Neuron (in vitro differentiated cells): ENCODE measurements around the gene CMSS1.

Experiments used
- H2AFZ ChIP-seq: one replicate; pipeline ENCODE4 v1.6.1; 2013; ENCODE audit warnings: low read depth, mild to moderate bottlenecking, inconsistent platforms, low read length, moderate library complexity
- H3K27me3 ChIP-seq: one replicate; pipeline ENCODE4 v1.6.1; 2013; ENCODE audit warnings: low read length; ENCODE audit not compliant: insufficient read depth
- H3K36me3 ChIP-seq: one replicate; pipeline ENCODE4 v1.6.1; 2013; ENCODE audit warnings: low read length; ENCODE audit not compliant: insufficient read depth
- H3K4me1 ChIP-seq: one replicate; pipeline ENCODE4 v1.6.1; 2013; ENCODE audit warnings: low read length; ENCODE audit not compliant: insufficient read depth
- H3K4me3 ChIP-seq: 2 replicates; pipeline ENCODE4 v1.5.1; 2013; ENCODE audit warnings: mild to moderate bottlenecking, low read length, moderate library complexity
- H3K9me3 ChIP-seq: one replicate; pipeline ENCODE4 v1.6.1; 2013; ENCODE audit warnings: low read length

Gene CMSS1

DNA sequence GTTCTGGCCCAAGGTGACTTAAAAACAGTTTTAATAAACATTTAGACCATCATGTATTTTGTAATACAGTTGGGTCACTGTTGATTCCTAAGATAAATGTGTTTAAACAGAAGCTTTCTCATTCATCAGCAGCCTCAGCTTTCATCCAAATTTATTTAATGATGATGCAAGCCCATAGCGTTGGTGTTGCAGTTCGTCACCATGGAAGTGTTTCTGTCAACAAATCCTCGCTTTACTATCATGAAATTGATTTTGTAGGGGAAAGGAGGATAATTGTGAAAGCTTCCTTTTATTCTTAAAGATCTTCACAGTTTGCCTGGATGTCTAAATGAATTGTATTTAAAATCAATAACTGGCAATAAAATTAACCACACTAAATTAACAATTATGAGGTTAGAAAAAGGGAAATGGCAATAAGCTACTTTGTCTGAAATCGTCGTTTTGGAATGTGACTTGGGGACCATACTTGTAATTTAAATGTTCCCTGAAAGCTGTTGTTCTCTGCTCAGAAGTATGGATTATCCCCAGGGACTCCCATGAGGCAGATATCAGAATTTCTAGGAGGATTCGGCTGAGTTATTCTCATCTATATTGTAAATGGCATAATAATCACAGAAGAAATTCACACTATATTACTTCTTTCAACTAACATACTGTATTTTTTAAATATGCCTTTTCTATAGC lies 29.0 kb downstream of the CMSS1 start:
- Histone ChIP-seq H3K9me3 (no peaks in the 10 kb centered on the region), H3K4me3 (no peak overlapping the region), H3K27me3 (no peaks in the 10 kb centered on the region), H3K36me3 (peaks cover 18% of the 10 kb centered on the region), H2AFZ (no peak overlapping the region), H3K4me1 (peaks cover 6% of the 10 kb centered on the region)

DNA sequence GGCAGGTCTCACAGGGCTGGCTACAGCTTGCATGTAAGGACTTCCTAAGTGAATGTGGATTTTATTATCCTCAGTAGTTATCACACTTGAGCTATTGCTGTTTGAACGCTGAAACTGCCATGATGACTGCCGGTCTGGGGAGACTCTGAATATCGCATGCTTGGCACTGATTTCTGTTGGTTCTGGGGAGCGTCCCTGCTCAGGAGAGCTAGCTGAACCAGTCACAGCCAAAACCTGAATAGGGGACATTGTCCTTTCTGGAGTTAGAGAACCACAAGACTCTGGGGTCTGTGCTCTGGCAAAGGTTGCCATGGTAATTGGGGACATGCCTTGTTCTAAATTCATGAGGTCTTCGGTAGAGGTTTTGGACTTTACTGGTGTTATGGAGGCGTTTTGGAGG lies 30.8 kb downstream of the CMSS1 start:
- no peak overlapping the region for H2AFZ ChIP-seq
- H3K9me3 ChIP-seq: no peaks in the 10 kb centered on the region
- no peaks in the 10 kb centered on the region for H3K27me3 ChIP-seq
- H3K4me3 ChIP-seq: no peak overlapping the region
- H3K36me3 ChIP-seq: peaks cover 18% of the 10 kb centered on the region
- H3K4me1 ChIP-seq: peaks cover 6% of the 10 kb centered on the region

- H3K27me3 ChIP-seq: no peaks in the 10 kb centered on the region
- no peak overlapping the region for H3K4me3 ChIP-seq
- no peaks in the 10 kb centered on the region for H3K4me1 ChIP-seq
- H3K36me3 ChIP-seq: peaks cover 18% of the 10 kb centered on the region
- H3K9me3 ChIP-seq: no peaks in the 10 kb centered on the region
- no peak overlapping the region for H2AFZ ChIP-seq
Observed at GRCh38 chr3:99850608-99851007, 32.9 kb downstream of the CMSS1 start.

DNA sequence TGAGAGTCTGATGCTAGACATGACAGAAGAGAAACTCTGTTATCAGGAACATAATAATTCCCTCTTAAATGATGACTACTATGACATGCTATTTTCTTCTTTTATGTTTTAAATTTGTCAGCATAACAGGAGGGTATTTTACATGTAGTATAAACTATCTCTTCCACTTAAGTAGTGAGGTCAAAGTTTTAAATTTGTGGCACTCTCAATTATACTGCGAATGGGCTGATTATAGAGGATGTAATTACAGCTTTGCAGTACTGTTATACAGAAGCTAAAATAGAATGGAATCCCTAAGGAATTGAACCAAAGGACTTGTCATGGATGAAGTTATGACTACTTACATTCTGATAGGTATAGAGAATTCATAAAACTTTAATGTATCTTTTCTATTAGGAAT lies 34.3 kb downstream of the CMSS1 start:
- Histone ChIP-seq H3K36me3 (peaks cover 18% of the 10 kb centered on the region), H3K4me1 (no peaks in the 10 kb centered on the region), H2AFZ (no peak overlapping the region), H3K27me3 (no peaks in the 10 kb centered on the region), H3K4me3 (no peak overlapping the region), H3K9me3 (no peaks in the 10 kb centered on the region)

DNA sequence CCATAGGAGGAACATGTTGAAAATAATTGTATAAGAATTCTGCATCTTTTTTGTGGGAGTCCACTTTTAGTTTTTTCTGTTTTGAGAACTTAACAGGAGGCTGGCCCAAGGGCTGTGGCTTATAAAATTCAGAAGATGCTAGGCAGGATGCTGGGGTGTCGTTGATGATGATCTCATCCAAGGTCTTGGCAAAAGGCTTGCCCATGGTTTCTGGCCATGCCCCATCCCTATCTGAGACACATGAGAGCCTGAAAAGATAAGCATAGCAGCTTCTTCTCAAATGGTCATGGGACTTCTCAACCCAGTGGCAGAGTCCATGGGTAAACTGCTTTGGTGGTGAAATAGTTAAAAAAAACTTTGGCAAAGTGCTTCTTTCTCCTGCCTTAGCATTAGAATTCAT lies 35.2 kb downstream of the CMSS1 start:
- H3K9me3 ChIP-seq: no peaks in the 10 kb centered on the region
- H3K4me1 ChIP-seq: no peaks in the 10 kb centered on the region
- no peaks in the 10 kb centered on the region for H3K27me3 ChIP-seq
- H3K4me3 ChIP-seq: no peak overlapping the region
- H2AFZ ChIP-seq: no peak overlapping the region
- H3K36me3 ChIP-seq: peaks cover 21% of the 10 kb centered on the region

DNA sequence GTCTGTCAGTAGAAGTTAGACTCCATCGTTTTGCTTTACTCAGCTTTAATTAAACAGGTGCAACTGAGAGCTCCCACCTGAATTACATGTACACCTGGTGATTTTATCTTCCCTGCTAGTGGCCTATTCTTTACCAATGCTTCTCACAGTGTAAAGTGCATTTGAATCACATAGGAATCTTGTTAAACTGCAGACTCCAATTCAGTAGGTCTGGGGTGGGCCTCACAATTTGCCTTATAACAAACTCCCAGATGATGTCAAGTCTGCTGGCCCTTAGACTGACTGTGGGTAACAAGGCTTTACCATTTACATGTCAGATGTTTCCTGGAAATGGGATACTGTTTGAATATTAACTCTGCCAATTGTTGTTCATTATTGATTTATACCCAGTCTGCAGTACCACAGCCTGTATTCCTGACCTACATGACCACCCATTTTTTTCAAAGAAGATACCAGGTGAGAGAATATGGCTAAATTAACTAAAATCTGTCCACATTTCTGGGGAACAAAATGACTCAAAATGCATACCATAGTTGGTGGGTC lies 37.2 kb downstream of the CMSS1 start:
- Histone ChIP-seq H3K9me3 (no peaks in the 10 kb centered on the region), H3K36me3 (peaks cover 19% of the 10 kb centered on the region), H2AFZ (no peak overlapping the region), H3K27me3 (no peaks in the 10 kb centered on the region), H3K4me3 (no peak overlapping the region), H3K4me1 (no peaks in the 10 kb centered on the region)

- no peaks in the 10 kb centered on the region for H3K27me3 ChIP-seq
- H3K9me3 ChIP-seq: no peaks in the 10 kb centered on the region
Observed at GRCh38 chr3:99855900-99856299, 38.2 kb downstream of the CMSS1 start.

DNA sequence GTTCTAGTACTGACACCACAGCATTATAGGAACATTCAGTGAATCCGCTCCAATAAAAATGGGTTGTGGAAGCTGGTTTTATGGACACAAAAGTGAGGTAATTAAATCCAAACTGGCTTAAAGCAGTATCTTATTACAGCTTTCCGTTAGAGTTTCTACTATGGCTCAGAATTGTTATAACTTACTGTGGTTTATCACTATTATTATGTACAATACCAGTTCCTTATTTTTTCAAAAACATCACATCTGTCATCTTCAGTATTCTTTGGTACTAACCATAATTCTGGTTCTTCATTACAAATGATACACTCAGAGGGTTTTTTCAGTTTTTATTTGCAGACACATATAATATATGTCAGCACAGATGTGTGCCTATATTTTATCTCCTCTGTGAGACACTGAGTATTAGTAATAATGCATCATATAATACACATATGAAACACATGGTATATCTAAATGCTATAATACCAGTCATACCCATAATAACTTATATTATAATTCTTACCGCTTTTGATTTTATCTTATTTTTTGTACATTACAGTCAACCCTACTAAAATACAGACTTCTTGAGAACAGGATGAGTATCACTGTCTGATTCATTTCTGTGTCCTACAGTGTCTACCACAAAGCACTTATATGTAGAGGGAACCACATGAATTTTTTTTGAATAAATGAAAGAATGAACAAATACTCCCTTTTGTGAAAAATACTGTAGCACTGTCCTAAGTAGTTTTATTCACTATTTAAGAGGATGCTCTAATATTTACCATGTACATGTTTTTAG lies 39.0 kb downstream of the CMSS1 start:
- H3K4me3 ChIP-seq: no peak overlapping the region
- H3K36me3 ChIP-seq: peaks cover 16% of the 10 kb centered on the region
- H3K4me1 ChIP-seq: no peaks in the 10 kb centered on the region
- no peaks in the 10 kb centered on the region for H3K27me3 ChIP-seq
- no peaks in the 10 kb centered on the region for H3K9me3 ChIP-seq
- H2AFZ ChIP-seq: no peak overlapping the region

More at GRCh38 chr3:99855900-99856299, 38.2 kb downstream of the CMSS1 start:
- Histone ChIP-seq H3K4me1 (no peaks in the 10 kb centered on the region), H2AFZ (no peak overlapping the region), H3K36me3 (peaks cover 10% of the 10 kb centered on the region), H3K4me3 (no peak overlapping the region)

- H3K27me3 ChIP-seq: no peaks in the 10 kb centered on the region
- H2AFZ ChIP-seq: no peak overlapping the region
- no peaks in the 10 kb centered on the region for H3K4me1 ChIP-seq
- H3K4me3 ChIP-seq: no peak overlapping the region
- H3K9me3 ChIP-seq: no peaks in the 10 kb centered on the region
- peaks cover 16% of the 10 kb centered on the region for H3K36me3 ChIP-seq
Observed at GRCh38 chr3:99857278-99857677, 39.6 kb downstream of the CMSS1 start.

DNA sequence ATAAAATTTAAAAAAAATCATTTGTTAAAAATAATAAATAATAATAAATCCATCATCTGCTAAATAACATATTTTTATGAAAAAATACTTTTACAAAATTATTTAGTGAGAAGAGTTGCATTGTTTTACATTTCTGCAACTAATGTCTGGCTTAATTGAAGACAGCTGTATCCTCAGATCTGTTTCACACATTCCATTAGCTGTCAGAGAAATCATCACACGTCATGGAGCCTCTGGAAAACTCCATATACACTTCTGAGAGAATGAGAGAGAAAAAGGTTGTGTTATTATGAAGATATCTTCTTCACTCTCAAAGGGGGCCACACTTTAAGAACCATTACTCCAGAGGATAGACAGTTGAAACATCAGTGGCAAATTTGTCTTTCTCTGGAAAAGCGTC lies 40.8 kb downstream of the CMSS1 start:
- H2AFZ ChIP-seq: no peak overlapping the region
- H3K4me3 ChIP-seq: no peak overlapping the region
- peaks cover 4% of the 10 kb centered on the region for H3K9me3 ChIP-seq
- no peaks in the 10 kb centered on the region for H3K4me1 ChIP-seq
- peaks cover 23% of the 10 kb centered on the region for H3K36me3 ChIP-seq
- no peaks in the 10 kb centered on the region for H3K27me3 ChIP-seq

GRCh38 chr3:99859825-99860224 lies 42.2 kb downstream of the CMSS1 start:
- H3K36me3 ChIP-seq: peaks cover 26% of the 10 kb centered on the region

DNA sequence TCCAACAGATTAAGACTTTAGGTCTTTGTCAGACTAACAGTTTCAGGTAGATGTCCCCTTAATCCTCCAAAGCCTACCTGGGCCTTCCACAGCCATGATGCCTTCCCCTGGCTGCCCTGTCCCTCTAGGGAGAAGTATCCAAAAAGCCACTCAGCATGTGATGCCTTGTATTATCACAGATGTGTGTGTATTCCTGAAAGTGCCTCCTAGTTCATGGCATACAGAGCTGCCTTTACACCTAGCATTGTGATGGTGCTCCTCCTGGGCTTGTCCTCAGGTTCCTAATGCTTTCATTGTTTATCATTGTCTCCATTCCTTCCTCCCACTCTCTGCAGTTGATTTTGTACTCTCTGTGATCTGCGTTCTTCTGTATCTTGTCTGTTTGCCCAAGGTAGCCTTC lies 43.6 kb downstream of the CMSS1 start:
- H3K4me3 ChIP-seq: no peak overlapping the region
- H3K36me3 ChIP-seq: peaks cover 26% of the 10 kb centered on the region
- no peaks in the 10 kb centered on the region for H3K27me3 ChIP-seq
- H2AFZ ChIP-seq: no peak overlapping the region
- H3K9me3 ChIP-seq: peaks cover 4% of the 10 kb centered on the region
- no peaks in the 10 kb centered on the region for H3K4me1 ChIP-seq

More at GRCh38 chr3:99859825-99860224, 42.2 kb downstream of the CMSS1 start:
- H3K27me3 ChIP-seq: no peaks in the 10 kb centered on the region
- H2AFZ ChIP-seq: no peak overlapping the region
- no peak overlapping the region for H3K4me3 ChIP-seq
- H3K9me3 ChIP-seq: peaks cover 4% of the 10 kb centered on the region
- H3K4me1 ChIP-seq: no peaks in the 10 kb centered on the region

DNA sequence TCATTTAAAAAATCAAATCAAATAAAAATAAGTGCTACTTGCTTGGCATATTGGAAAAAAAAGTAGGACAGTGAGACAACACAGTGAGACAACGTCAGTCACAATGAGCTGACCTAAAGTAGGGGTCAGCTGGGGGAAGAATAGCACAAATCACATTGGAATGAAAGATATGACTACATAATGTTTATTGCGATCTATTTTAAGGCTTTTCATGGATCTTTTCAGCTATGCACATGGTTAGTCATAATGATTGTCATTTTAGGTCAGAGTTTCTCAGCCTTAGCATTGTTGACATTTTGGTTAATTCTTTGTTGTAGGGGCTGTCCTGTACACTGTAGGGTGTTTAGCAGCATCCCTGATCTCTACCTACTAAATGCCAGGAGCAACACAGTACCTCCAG lies 44.5 kb downstream of the CMSS1 start:
- H3K36me3 ChIP-seq: peaks cover 25% of the 10 kb centered on the region
- no peak overlapping the region for H3K4me3 ChIP-seq
- H3K4me1 ChIP-seq: no peaks in the 10 kb centered on the region
- no peak overlapping the region for H2AFZ ChIP-seq
- no peaks in the 10 kb centered on the region for H3K27me3 ChIP-seq
- peaks cover 4% of the 10 kb centered on the region for H3K9me3 ChIP-seq
